ENCODE results near the gene ZSWIM2.
"Not testable (repeated sequence)": the region's sequence is repeated elsewhere in the genome, so short reads cannot be mapped to it uniquely, and the experiment has no call there.

The ZSWIM2 gene

GRCh38 chr2:186842373-186842772, 6.6 kb downstream of the ZSWIM2 start:
- no peak for TF ChIP-seq CTCF (IDR thresholded peaks at IDR 0.05; ENCODE audit: insufficient read depth, low read depth, low read length, missing control alignments)
- H3K4me3 ChIP-seq (ENCODE audit: low read length): no peak overlapping the region
- no peak for DNase-seq (ENCODE audit: low read depth)

DNA sequence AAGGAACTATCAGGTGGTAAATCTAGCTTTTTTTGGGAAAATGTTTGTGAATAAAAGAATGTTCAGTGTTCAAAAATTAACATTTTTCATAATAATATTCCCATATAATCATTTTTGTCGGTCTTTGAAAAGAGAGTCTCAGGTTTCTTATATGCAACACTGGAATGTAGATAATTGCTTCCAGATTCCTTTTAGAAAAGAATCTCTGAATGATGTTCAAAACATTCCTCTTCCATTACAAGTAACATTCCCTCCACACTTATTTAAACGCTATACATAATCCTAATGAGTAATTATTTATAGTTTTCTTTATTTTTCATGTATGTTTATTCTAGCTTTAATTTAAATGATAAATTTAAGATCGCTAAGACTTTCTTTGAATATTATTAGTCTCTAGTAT, 7.0 kb downstream of the ZSWIM2 start:
- DNase-seq (ENCODE audit: low read depth): no peak
- H3K4me3 ChIP-seq (ENCODE audit: low read length): no peak overlapping the region
- TF ChIP-seq CTCF (IDR thresholded peaks at IDR 0.05; ENCODE audit: insufficient read depth, low read depth, low read length, missing control alignments): no peak

DNA sequence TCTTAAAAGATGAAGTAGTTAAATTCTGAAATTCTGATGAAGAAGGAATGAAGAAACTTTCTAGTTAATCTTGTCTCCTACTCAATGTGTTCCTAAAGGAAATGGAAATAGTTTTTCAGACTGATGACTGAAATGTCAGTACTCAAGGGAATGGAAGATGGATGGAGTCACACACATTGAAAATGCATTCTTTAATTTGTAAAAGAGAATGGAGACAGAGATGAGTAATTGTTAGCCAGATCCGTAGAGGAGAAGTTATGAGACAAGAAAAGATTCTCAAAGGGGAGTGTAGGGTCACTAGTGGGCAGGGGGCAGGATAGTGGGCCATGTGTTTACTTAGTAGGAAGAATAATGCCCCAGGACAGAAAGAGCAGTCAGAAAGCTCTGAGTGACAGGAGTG, 13.3 kb downstream of the ZSWIM2 start:
- DNase-seq (ENCODE audit: low read depth): no peak
- H3K4me3 ChIP-seq (ENCODE audit: low read length): no peak overlapping the region
- TF ChIP-seq CTCF (IDR thresholded peaks at IDR 0.05; ENCODE audit: insufficient read depth, low read depth, low read length, missing control alignments): no peak

DNA sequence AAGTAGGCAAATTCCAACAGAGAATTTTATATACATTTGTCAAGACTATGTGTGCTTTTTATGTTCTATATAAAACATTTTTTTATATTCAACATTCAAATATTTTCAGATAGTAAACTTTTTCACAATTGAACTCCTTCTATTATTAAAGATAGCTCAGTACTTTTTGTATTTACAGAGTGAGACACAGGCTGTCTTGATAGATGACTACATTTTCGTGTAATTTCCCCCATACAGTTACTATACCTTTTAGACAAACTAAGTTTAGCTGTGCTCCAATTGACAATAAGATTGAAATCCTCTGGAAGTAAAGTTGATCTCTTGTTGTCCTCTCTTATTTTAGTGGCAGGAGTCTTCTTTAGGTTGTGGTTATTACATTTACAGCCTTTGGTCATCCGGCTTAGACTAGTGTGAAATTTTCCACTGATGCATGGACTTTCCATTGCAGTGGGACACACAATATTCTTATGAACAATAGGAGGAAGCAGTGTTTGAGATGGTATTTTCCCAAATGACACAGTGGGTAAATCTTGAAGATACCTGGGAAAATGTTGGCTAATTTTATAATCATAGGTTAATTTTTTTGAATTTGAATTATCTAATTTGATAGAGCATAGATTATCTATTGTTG, 21.0 kb downstream of the ZSWIM2 start:
- no peak for DNase-seq (ENCODE audit: low read depth)
- no peak for TF ChIP-seq CTCF (IDR thresholded peaks at IDR 0.05; ENCODE audit: insufficient read depth, low read depth, low read length, missing control alignments)
- H3K4me3 ChIP-seq (ENCODE audit: low read length): no peak overlapping the region

DNA sequence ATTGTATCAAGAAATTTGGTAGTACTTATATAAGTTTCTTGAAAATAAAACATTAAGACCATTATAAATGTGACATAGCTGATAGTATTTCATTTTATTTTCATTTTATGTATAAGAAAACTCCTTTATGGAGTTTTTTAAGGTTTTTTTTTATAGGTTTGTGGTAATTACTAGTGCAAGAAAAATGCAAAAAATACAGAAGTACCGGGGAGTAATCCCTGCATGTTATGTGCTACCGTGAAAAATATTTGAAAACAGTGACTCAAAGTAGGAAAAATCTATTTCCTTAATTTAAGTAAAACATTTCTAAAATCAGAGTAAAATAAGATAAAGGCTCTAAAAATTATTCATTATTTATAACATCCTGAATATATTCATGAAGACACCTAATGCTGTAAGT, 21.6 kb downstream of the ZSWIM2 start:
- no peak for TF ChIP-seq CTCF (IDR thresholded peaks at IDR 0.05; ENCODE audit: insufficient read depth, low read depth, low read length, missing control alignments)
- no peak overlapping the region for H3K4me3 ChIP-seq (ENCODE audit: low read length)
- no peak for DNase-seq (ENCODE audit: low read depth)

- TF ChIP-seq CTCF (IDR thresholded peaks at IDR 0.05; ENCODE audit: insufficient read depth, low read depth, low read length, missing control alignments): no peak
- H3K4me3 ChIP-seq (ENCODE audit: low read length): no peak overlapping the region
- no peak for DNase-seq (ENCODE audit: low read depth)
Observed at GRCh38 chr2:186822323-186822722, 26.6 kb downstream of the ZSWIM2 start.

DNA sequence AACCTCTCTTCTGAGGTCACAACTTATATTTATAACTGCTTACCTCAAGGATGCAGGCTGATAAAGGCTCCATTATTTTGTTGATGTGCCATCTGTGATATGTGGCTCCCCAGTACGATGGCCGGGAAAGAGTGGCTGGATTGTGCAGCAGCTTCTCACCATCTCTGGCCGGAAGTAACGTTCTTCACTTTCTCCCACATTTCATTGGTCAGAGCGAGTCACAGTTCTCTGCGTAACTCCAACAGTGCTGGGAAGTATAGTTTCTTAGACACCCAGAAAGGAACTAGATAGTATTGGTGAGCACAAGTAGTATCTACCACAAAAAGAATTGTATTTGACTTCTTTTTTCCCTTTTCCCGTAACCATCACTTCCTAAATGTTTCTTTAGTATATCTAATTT, 28.7 kb downstream of the ZSWIM2 start:
- no peak for DNase-seq (ENCODE audit: low read depth)
- no peak overlapping the region for H3K4me3 ChIP-seq (ENCODE audit: low read length)
- TF ChIP-seq CTCF (IDR thresholded peaks at IDR 0.05; ENCODE audit: insufficient read depth, low read depth, low read length, missing control alignments): no peak

- not testable (repeated sequence) for H3K4me3 ChIP-seq (ENCODE audit: low read length); DNase-seq (ENCODE audit: low read depth)
Observed at GRCh38 chr2:186811760-186812159, 37.2 kb downstream of the ZSWIM2 start.
